HEK293 (cell line): ENCODE data around the gene NF2.

Experiments
- CTCF ChIA-PET: fragments of 350-600 bp; formaldehyde crosslinking; extraction: SDS; loops from one replicate; lab custom pipeline; 2021; ENCODE audit warnings: antibody characterized with exemption; lab: Yijun Ruan, JAX
- POLR2A ChIA-PET: fragments of 300-600 bp; formaldehyde crosslinking; extraction: SDS; loops from one replicate; lab custom pipeline; 2020; ENCODE audit warnings: antibody characterized with exemption, inconsistent platforms; lab: Yijun Ruan, JAX
- H3K27ac ChIP-seq: fragments of 200-500 bp; sonication (Bioruptor generic); 2 replicates; pipeline ENCODE4 v1.5.1; 2014; ENCODE audit warnings: low read depth, low read length, control low read depth, inconsistent platforms; ENCODE audit errors: extremely low read depth
- H3K36me3 ChIP-seq, 2 experiments: fragments of 200-500 bp in 1 of 2; sonication (Bioruptor generic) in 1 of 2; 1 replicate in 1 of 2; 2 replicates in 1 of 2; pipeline ENCODE4 v1.5.1; 2014 to 2017; ENCODE audit warnings: inconsistent platforms in 2 of 2, low read length in 2 of 2; ENCODE audit not compliant: control insufficient read depth in 2 of 2, insufficient read depth in 1 of 2
- H3K4me1 ChIP-seq: fragments of 200-500 bp; sonication (Bioruptor generic); 2 replicates; pipeline ENCODE4 v1.5.1; 2014; ENCODE audit warnings: mild to moderate bottlenecking, low read length, inconsistent platforms; ENCODE audit not compliant: control insufficient read depth, insufficient read depth
- H3K4me3 ChIP-seq: 2 replicates; pipeline ENCODE4 v1.5.1; 2011; ENCODE audit warnings: low read depth, mild to moderate bottlenecking, control low read depth, low read length, moderate library complexity
- H3K9me3 ChIP-seq: fragments of 200-500 bp; sonication (Bioruptor generic); 2 replicates; pipeline ENCODE4 v1.5.1; 2014; ENCODE audit warnings: low read depth, low read length, inconsistent platforms; ENCODE audit not compliant: control insufficient read depth, insufficient read depth
- GLIS1 ChIP-seq: fragments of 450-650 bp; formaldehyde crosslinking; IDR thresholded peaks from 2 replicates; pipeline ENCODE4 v1.5.1; 2016; ENCODE audit warnings: missing biosample characterization, missing genetic modification characterization
- SCRT2 ChIP-seq: fragments of 450-650 bp; formaldehyde crosslinking; IDR thresholded peaks from 2 replicates; pipeline ENCODE4 v1.5.1; 2016; ENCODE audit warnings: missing biosample characterization, missing genetic modification characterization
- ZNF184 ChIP-seq: fragments of 450-650 bp; IDR thresholded peaks from 2 replicates; pipeline ENCODE4 v1.5.1; 2018; ENCODE audit warnings: missing biosample characterization, mild to moderate bottlenecking, missing genetic modification characterization
- ZNF221 ChIP-seq: fragments of 450-650 bp; formaldehyde crosslinking; IDR thresholded peaks from 2 replicates; pipeline ENCODE4 v1.5.1; 2017; ENCODE audit warnings: missing biosample characterization, missing genetic modification characterization, borderline replicate concordance
- ZNF280C ChIP-seq: fragments of 450-650 bp; formaldehyde crosslinking; IDR thresholded peaks from 2 replicates; pipeline ENCODE4 v1.5.1; 2016; ENCODE audit warnings: missing biosample characterization, missing genetic modification characterization
- ZNF311 ChIP-seq: fragments of 450-650 bp; formaldehyde crosslinking; IDR thresholded peaks from 2 replicates; pipeline ENCODE4 v1.5.1; 2017; ENCODE audit warnings: missing biosample characterization, missing genetic modification characterization, borderline replicate concordance
- ZNF600 ChIP-seq: fragments of 450-650 bp; formaldehyde crosslinking; IDR thresholded peaks from 2 replicates; pipeline ENCODE4 v1.5.1; 2016; ENCODE audit warnings: missing biosample characterization, missing genetic modification characterization
- ZNF660 ChIP-seq: fragments of 450-650 bp; IDR thresholded peaks from 2 replicates; pipeline ENCODE4 v1.5.1; 2018; ENCODE audit warnings: missing biosample characterization, mild to moderate bottlenecking, missing genetic modification characterization
- ZNF837 ChIP-seq: fragments of 450-650 bp; formaldehyde crosslinking; IDR thresholded peaks from 2 replicates; pipeline ENCODE4 v1.5.1; 2016; ENCODE audit warnings: missing biosample characterization, missing genetic modification characterization
- TF ChIP-seq, protein P1 (sequence below): fragments of 450-650 bp; formaldehyde crosslinking; IDR thresholded peaks from 2 replicates; pipeline ENCODE4 v1.5.1; 2016; ENCODE audit warnings: missing biosample characterization, missing genetic modification characterization
- TF ChIP-seq, protein P2 (sequence below): fragments of 450-650 bp; formaldehyde crosslinking; IDR thresholded peaks from 2 replicates; pipeline ENCODE4 v1.5.1; 2016; ENCODE audit warnings: missing biosample characterization, missing genetic modification characterization
- TF ChIP-seq, protein P3 (sequence below): fragments of 450-650 bp; formaldehyde crosslinking; conservative IDR thresholded peaks from 2 replicates; pipeline ENCODE4 v1.5.1; 2016; ENCODE audit warnings: low read depth, missing biosample characterization, missing genetic modification characterization

The NF2 gene

GRCh38 chr22:29720811-29721323 is 117.4 kb downstream of the NF2 start:
- Histone ChIP-seq H3K9me3 (no peaks in the 10 kb centered on the region), H3K27ac (no peak overlapping the region), H3K4me3 (no peak overlapping the region), H3K4me1 (no peaks in the 10 kb centered on the region), H3K36me3 (no peaks in the 10 kb centered on the region)
- TF ChIP-seq ZNF660 (no peak), ZNF280C (no peak), SCRT2 (tag by site-specific recombination) (peak; percentile 73)
- ChIA-PET POLR2A (no interaction called here), CTCF (interaction anchor here (0.6 kb wide), 1 partner anchor 19 kb away, joined by 4 read pairs; no protein-coding TSS in a partner anchor)

- Histone ChIP-seq H3K4me1 (no peaks in the 10 kb centered on the region), H3K9me3 (no peaks in the 10 kb centered on the region), H3K4me3 (no peak overlapping the region), H3K27ac (no peak overlapping the region), H3K36me3 (no peaks in the 10 kb centered on the region)
- ChIA-PET POLR2A (no interaction called here), CTCF (interaction anchor here (1.0 to 1.2 kb wide), 2 partner anchors 79 to 93 kb away, joined by 3 to 6 read pairs; no protein-coding TSS in a partner anchor)
- no peak for TF ChIP-seq GLIS1 (tag by site-specific recombination)
- TF ChIP-seq, protein P1, sequence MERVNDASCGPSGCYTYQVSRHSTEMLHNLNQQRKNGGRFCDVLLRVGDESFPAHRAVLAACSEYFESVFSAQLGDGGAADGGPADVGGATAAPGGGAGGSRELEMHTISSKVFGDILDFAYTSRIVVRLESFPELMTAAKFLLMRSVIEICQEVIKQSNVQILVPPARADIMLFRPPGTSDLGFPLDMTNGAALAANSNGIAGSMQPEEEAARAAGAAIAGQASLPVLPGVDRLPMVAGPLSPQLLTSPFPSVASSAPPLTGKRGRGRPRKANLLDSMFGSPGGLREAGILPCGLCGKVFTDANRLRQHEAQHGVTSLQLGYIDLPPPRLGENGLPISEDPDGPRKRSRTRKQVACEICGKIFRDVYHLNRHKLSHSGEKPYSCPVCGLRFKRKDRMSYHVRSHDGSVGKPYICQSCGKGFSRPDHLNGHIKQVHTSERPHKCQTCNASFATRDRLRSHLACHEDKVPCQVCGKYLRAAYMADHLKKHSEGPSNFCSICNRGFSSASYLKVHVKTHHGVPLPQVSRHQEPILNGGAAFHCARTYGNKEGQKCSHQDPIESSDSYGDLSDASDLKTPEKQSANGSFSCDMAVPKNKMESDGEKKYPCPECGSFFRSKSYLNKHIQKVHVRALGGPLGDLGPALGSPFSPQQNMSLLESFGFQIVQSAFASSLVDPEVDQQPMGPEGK: 0 out of 2 replicates have a peak, but pooled peaks have one; percentile 7
- peak; percentile 90 for TF ChIP-seq SCRT2 (tag by site-specific recombination)
- TF ChIP-seq ZNF280C: no peak
Measured at GRCh38 chr22:29722151-29722550, 118.7 kb downstream of the NF2 start.

DNA sequence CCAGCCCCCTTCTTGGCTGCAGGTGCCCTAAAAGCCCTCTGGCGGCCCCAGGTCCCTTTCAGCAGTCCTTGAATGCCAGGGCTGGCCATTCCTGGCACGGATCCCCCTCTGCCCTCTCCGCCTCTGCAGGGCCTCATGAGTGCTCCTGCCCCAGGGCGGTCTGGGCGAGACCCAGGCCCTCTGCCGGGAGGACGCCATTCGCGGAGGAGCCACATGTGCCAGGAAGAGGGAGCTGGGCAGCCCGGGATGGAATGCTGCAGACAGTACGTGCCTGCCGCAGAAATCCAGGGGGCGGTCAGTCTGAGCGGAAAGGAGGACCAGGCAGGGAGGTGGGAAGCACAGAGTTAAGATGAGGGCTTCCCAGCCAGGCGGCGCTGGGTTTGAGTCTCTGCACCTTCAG is 119.2 kb downstream of the NF2 start:
- Histone ChIP-seq H3K9me3 (no peaks in the 10 kb centered on the region), H3K27ac (no peak overlapping the region), H3K36me3 (no peaks in the 10 kb centered on the region), H3K4me1 (no peaks in the 10 kb centered on the region), H3K4me3 (no peak overlapping the region)
- TF ChIP-seq, protein P2, sequence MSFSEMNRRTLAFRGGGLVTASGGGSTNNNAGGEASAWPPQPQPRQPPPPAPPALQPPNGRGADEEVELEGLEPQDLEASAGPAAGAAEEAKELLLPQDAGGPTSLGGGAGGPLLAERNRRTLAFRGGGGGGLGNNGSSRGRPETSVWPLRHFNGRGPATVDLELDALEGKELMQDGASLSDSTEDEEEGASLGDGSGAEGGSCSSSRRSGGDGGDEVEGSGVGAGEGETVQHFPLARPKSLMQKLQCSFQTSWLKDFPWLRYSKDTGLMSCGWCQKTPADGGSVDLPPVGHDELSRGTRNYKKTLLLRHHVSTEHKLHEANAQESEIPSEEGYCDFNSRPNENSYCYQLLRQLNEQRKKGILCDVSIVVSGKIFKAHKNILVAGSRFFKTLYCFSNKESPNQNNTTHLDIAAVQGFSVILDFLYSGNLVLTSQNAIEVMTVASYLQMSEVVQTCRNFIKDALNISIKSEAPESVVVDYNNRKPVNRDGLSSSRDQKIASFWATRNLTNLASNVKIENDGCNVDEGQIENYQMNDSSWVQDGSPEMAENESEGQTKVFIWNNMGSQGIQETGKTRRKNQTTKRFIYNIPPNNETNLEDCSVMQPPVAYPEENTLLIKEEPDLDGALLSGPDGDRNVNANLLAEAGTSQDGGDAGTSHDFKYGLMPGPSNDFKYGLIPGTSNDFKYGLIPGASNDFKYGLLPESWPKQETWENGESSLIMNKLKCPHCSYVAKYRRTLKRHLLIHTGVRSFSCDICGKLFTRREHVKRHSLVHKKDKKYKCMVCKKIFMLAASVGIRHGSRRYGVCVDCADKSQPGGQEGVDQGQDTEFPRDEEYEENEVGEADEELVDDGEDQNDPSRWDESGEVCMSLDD (tag by site-specific recombination): no peak
- TF ChIP-seq, protein P3, sequence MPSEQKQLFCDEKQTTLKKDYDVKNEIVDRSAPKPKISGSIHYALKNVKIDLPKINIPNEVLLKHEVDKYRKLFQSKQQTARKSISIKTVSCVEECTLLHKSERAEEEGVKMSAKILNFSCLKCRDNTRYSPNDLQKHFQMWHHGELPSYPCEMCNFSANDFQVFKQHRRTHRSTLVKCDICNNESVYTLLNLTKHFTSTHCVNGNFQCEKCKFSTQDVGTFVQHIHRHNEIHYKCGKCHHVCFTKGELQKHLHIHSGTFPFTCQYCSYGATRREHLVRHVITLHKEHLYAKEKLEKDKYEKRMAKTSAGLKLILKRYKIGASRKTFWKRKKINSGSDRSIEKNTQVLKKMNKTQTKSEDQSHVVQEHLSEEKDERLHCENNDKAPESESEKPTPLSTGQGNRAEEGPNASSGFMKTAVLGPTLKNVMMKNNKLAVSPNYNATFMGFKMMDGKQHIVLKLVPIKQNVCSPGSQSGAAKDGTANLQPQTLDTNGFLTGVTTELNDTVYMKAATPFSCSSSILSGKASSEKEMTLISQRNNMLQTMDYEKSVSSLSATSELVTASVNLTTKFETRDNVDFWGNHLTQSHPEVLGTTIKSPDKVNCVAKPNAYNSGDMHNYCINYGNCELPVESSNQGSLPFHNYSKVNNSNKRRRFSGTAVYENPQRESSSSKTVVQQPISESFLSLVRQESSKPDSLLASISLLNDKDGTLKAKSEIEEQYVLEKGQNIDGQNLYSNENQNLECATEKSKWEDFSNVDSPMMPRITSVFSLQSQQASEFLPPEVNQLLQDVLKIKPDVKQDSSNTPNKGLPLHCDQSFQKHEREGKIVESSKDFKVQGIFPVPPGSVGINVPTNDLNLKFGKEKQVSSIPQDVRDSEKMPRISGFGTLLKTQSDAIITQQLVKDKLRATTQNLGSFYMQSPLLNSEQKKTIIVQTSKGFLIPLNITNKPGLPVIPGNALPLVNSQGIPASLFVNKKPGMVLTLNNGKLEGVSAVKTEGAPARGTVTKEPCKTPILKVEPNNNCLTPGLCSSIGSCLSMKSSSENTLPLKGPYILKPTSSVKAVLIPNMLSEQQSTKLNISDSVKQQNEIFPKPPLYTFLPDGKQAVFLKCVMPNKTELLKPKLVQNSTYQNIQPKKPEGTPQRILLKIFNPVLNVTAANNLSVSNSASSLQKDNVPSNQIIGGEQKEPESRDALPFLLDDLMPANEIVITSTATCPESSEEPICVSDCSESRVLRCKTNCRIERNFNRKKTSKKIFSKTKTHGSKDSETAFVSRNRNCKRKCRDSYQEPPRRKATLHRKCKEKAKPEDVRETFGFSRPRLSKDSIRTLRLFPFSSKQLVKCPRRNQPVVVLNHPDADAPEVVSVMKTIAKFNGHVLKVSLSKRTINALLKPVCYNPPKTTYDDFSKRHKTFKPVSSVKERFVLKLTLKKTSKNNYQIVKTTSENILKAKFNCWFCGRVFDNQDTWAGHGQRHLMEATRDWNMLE (tag by site-specific recombination): no peak
- TF ChIP-seq ZNF221: no peak
- TF ChIP-seq SCRT2 (tag by site-specific recombination): peak; percentile 7; the same call in 1 of the 2 replicates
- no peak for TF ChIP-seq ZNF600 (tag by site-specific recombination)
- TF ChIP-seq ZNF184 (tag by site-specific recombination): no peak
- no peak for TF ChIP-seq ZNF311 (tag by site-specific recombination)
- no peak for TF ChIP-seq ZNF837 (tag by site-specific recombination)
- ChIA-PET CTCF (interaction anchor here (0.6 to 1.2 kb wide), 5 partner anchors 79 to 355 kb away, joined by 3 to 6 read pairs (median 3); no protein-coding TSS in a partner anchor), POLR2A (interaction anchor here (0.6 kb wide), 1 partner anchor 615 kb away, joined by 3 read pairs; no protein-coding TSS in a partner anchor)
